Activated gamma-delta T cell (primary cell): ENCODE results near the gene NINJ2.

Experiments
- DNase-seq: peaks from one replicate; lab custom pipeline; 2025; lab: John Stamatoyannopoulos, UW

The NINJ2 gene

GRCh38 chr12:614411-614970 is 48.8 kb downstream of the NINJ2 start:
- DNase-seq, result no peak

DNA sequence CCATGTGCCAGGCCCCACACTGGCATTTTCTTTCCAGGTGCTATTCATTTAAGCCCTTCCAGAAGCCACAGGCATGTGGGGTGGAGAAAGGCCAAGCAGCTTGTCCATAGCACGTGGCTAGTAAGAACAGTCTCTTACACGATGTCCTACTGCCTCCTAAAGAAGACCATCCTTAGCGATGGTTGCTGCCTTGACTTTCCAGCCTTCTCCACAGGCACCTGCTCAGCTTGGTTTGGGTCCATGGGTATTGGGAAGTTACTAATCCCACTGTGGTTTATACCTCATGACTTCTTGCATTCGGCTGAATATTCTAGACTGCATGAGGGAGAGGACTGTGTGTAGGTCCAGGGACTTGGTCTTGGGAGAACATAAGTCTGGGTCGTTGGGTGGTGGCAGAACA is 49.2 kb downstream of the NINJ2 start:
- no peak for DNase-seq

DNA sequence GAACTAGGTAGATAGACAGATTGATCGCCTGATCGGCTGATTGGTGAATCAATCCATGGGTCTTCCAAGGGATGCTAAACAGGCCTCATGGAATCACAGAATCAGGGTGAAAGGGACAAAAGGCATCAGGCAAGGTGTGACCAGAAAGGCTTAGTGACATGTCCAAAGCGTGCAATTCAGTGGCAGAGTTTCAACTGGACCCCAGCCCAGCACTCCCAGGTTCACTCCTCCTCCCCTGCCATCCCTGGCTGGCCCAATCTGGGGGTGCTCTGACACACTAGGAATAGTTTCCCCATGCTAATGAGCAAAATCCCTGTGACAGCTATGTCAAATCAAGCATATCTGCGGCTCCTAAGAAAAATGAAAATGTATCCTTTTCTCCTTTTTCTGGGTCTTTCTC is 50.4 kb downstream of the NINJ2 start:
- DNase-seq, result no peak

GRCh38 chr12:612293-612692 is 51.0 kb downstream of the NINJ2 start:
- DNase-seq, result no peak

DNA sequence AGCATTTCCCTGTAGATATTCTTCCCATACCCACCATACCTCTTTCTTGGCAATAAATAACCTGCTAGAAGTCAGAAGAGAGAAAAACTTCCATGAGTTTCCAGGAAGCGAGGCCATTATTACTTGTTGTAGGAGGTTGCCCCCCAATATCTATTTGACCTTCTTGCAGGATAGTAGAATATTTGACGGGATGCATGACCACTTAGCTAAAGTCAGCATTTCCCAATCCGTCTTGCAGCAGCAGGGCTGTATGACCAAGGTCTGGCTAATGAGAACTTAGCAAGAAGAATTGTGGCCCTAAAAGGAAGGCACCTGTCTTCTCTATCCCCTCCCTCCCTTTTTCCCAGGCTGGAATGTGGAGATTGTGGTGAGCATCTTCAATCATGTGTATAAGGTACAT is 51.5 kb downstream of the NINJ2 start:
- DNase-seq, result no peak

GRCh38 chr12:608921-609320 is 54.3 kb downstream of the NINJ2 start:
- no peak for DNase-seq

- no peak for DNase-seq
Observed at GRCh38 chr12:608413-608812, 54.8 kb downstream of the NINJ2 start.

DNA sequence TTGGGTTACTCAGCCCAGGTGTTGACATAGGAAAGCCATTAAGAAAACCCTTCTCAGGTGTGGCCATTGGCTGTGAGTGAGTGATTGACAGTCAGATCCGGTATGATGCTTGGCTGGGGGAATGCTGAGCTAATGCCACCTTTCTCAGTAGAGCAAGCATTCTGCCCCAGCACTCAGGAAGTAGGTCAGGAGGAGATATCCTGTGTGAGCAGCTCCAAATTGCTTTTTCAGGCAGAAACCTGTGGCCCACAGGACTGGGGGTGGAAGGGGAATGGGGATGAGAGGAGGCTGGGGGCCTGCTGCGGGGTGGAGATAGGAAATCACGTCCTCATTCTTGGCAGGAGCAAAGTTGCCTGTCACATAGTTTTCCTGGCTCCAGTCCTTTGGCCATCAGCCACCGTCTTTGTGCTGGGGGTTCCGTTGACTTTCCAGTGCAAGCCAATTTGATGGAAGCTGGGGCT is 55.7 kb downstream of the NINJ2 start:
- DNase-seq, result no peak

DNA sequence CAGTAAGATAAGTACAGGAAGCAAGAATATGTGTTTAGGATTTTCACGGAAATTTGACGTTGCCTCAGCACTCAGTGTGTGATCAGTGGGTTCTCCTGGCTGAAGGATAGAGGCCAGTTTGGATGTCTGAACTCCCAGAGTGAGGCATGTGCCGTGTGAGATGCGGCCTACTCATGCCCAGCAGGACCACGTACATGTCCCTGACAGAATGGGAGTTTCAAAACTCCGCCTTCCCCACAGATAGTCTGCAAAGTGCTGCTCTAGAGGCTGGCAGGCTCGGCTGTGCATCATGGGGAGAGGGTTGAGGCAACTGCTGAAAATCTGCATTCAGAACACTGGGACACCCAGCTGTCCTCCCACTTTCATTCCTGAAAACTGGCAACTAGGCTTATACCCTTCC is 58.3 kb downstream of the NINJ2 start:
- DNase-seq, result no peak

DNA sequence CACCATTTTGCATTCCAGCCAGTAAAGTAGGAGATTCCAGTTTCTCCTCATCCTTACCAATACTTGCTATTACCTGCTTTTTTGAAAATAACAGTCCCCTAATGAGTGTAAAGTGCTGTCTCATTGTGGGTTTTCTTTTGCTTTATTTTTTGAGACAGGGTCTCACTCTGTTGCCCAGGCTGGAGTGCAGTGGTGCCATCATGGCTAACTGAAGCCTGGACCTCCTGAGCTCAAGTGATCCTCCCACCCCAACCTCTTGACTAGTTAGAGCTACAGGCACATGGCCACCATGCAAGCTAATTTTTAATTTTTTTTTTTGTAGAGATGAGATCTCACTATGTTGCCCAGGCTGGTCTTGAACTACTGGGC is 60.6 kb downstream of the NINJ2 start:
- DNase-seq, result no peak

DNA sequence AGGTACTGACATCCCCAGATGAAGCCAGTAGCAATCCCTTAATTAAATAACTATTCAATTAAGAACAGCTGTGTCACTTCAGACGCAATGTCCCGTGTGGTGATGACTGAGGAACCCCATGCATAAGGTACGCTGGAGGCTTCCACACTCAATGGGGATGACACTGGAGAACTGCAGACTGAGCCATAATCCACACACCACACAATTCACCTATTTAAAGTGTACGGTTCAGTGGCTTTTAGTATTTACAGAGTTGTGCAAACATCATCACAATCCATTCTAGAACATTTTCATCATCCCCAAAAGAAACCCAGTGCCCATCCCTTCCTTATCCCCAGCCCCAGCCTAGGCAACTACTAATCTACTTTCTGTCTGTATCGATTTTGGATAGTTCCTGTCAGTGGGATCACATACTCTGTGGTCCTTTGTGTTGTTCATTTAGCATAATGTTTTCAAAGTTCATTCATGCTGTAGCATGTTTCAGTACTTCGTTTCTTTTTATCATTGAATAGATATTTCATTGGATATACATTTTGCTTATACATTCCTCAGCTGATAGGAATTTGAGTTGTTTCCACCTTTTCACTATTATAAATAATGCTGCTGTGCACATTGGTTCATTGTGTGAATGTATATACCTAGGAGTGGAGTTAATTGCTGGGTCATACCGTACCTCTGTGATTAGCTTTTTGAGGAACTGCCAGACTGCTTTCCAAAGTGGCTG is 61.1 kb downstream of the NINJ2 start:
- no peak for DNase-seq

GRCh38 chr12:599756-600155 is 63.5 kb downstream of the NINJ2 start:
- no peak for DNase-seq

- no peak for DNase-seq
Observed at GRCh38 chr12:597926-598568, 65.2 kb downstream of the NINJ2 start.

DNA sequence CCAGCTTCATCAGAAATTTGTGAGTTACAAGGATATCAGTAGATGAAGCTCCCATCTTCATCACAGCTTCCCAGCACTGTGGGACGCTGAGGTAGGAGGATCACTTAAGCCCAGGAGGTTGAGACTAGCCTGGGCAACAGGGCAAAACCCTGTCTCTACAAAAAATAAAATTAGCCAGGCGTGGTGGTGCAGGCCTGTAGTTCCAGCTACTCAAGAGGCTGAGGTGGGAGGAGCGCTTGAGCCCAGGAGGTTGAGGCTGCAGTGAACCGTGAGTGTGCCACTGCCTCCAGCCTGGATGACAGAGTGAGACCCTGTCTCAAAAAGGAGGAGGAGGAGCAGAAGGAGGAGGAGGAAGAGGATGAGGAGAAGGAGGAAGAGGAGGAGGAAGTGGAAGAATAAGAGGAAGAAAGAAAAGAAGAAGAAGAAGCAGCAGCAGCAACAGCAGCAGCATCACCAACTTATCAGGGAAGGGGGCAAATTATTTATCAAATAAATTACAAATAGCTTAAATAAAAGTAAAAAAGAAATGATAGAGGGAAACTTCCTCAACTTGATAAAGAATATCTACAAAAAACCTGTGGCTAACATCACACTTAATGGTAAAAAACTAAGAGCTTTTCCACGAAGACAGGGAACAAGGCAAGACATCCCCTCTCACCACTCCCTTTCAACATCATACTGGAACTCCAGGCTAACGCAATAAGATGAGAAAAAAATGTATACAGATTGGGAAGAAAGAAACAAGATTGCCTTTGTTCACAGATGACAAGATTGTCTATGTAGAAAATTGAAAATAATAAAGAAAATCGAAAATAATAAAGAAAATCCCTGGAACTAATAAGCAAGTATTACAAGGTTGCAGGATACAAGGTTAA is 69.6 kb downstream of the NINJ2 start:
- DNase-seq, result no peak

- DNase-seq, result no peak
Observed at GRCh38 chr12:592024-592505, 71.2 kb downstream of the NINJ2 start.

- DNase-seq, result no peak
Observed at GRCh38 chr12:591167-592023, 71.8 kb downstream of the NINJ2 start.

DNA sequence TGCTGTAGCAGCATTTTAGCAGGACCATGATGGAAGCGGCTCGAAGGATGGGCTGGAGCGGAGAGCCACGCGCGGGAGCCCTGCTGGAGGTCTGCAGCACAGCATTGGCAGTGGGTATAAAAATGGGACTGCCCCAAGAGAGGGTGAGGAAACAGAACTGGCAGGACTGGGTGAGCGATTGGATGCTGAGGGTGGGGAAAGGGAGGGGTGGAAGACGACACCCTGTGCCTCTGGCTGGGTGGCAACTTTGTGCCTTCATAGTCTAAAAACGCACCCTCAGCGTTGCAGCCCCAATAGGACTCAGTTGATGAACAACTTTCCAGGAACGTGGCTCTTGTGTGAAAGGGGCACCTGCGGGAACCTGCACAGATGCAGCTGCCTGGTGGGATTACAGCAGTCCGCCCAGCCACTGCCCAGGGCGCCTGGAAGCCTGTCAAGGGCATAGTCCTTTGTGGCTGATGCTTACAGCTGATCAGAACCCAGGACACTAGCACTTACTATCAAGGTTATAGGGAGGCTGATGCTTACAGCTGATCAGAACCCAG is 73.0 kb downstream of the NINJ2 start:
- DNase-seq, result no peak

GRCh38 chr12:588646-589045 is 74.6 kb downstream of the NINJ2 start:
- DNase-seq, result no peak

- DNase-seq, result no peak
Observed at GRCh38 chr12:588024-588322, 75.3 kb downstream of the NINJ2 start.

- no peak for DNase-seq
Observed at GRCh38 chr12:587132-588023, 75.9 kb downstream of the NINJ2 start.
